HG03097 (cell line): ENCODE results near the gene TUBA3D.
"Not testable (repeated sequence)": the region's sequence is repeated elsewhere in the genome, so short reads cannot be mapped to it uniquely, and the experiment has no call there.

ENCODE experiments used
- ATAC-seq: cut with Tn5 transposase; IDR thresholded peaks from one replicate; pipeline ENCODE4 v1.9.1; 2021; ENCODE audit not compliant: unreplicated experiment, low FRiP score

Gene TUBA3D

GRCh38 chr2:131483981-131484820 lies 8.3 kb downstream of the TUBA3D start:
- ATAC-seq, result not testable (repeated sequence)

GRCh38 chr2:131484906-131485460 lies 9.1 kb downstream of the TUBA3D start:
- not testable (repeated sequence) for ATAC-seq

DNA sequence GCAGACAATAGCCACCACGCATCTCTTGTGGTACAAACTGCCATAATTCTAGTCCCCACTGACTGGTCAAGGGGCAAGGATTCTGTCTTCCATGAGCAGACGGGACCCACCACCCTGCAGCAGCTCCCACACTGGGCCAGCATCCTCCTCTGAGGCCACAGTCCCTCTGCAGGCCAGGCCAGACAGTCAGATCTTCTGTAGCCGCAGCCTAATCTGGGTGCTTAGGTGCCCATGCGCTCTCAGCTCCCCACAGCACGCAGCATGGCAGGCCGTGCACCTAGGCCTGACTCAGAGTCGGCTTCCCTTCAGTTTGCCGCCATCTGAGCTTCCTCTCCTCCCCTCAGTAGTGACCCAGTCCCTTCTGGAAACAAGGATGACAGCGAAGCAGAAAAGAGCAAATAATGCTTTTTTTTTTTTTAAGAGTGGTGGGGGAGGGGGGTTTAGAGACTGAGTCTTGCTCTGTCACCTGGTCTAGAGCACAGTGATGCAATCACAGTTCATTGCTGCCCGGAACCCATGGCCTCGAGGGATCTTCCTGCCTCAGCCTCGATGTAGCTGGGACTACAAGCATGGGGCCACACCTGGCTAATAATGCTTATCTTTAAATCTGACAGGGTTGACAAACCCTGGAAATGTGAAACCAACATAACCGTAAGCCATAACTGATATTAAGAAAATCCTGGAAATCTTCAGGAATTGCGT lies 10.4 kb downstream of the TUBA3D start:
- ATAC-seq, result not testable (repeated sequence)

DNA sequence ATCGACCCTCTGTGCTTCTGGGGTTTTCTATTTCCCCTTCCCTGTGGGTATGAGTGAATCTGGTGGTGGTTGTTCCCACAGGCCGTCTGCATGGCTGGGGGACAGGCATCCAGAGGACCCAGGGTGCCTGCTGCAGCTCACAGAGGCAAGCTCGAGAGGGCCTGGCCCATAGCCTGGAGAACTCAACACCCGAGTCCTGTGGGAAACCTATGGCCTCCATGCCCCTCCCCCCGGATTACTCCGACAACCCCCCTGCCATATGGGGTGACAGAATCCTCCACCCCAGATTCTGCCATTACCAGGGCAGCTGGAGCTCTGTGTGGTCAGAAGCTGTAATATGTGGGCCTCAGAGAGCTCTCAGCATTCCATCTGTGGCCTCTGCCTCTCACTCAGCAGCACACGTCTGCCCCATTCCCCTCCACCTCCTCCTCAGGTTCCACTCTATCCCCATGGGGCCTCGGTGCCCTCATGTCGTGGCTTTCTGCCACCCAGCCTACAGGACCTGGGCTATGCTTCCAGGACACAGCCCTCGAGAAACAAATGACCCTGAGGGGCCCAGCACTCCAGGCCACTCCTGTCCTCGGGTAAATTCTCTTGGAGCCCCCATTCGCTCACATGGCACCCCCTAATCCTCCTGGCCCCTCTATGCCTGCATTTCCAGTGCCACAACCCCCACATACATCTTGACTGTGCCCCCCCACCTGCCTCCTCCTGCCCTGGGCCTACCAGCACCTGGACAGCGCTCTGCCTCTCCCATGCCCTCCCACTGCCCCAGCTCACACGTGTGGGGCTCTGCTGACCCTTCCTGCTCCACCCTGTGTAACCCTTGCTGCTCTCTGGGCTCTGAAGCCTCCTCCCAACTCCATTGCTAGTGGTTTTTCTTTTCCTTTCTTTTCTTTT lies 12.6 kb downstream of the TUBA3D start:
- ATAC-seq, result no peak

GRCh38 chr2:131490616-131491468 lies 14.9 kb downstream of the TUBA3D start:
- not testable (repeated sequence) for ATAC-seq

DNA sequence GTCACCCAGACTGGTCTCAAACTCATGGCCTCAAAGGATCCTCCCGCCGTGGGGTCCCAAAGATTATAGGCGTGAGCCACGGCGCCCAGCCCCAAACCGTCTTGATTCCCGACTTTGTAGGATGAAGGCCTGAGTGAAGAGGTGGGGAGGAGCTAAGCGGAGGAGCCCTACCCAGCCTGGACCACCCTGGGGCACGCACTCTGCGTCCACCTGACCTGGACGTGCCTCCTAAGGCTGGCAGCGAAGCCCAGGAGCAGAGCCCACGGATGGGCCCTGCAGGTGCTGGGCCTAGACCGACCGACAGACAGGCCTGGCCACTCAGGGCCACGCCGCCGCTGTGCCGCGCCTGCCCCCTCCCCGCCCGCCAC lies 15.5 kb downstream of the TUBA3D start:
- peak; percentile 5 for ATAC-seq

- ATAC-seq, result peak; percentile 6
Observed at GRCh38 chr2:131492015-131492417, 16.1 kb downstream of the TUBA3D start, which contains the start of gene MZT2A. MZT2A (minus strand) TSS chr2:131492397; CDS start chr2:131492376, 21 bp downstream.

DNA sequence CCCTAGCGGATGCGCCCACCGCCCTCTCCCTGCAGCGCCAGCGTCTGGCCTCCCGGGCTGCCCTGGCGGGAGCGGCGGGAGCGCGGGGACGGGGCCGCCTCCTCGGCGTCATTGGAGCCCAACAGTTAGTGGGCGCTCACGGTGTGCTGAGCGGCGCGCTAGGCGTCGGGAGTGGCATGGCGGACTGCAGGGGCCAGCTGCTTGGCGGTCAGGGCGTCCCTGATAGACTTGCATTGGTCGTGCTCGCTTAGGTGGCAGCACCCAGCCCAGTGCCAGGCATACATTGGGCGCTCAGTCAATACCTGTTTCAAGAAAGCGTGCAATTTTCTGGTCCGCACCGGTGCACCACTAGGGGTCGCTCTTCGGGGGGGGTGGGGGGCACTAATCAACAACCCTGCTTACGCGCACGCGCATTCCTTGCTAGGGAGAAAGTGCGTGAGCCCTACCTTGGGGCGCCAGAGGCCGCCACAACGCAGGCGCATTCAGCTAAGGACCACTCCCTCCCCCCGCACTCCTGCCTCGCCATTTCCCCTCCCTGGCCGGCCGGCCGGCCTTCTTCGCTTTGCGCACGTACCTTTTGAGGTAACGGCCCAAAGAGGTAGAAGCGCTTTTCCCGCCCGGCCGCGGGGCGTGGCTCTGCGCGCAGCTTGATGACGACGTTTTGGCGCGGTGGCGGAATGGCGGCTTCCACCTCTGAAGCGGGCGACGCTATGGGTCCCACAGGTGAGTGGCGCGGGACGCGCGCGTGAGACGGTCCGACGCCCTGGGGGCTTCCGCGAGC lies 16.7 kb downstream of the TUBA3D start:
- peak; percentile 71 for ATAC-seq

- ATAC-seq, result peak; percentile 19
Observed at GRCh38 chr2:131493199-131493968, 17.5 kb downstream of the TUBA3D start.

DNA sequence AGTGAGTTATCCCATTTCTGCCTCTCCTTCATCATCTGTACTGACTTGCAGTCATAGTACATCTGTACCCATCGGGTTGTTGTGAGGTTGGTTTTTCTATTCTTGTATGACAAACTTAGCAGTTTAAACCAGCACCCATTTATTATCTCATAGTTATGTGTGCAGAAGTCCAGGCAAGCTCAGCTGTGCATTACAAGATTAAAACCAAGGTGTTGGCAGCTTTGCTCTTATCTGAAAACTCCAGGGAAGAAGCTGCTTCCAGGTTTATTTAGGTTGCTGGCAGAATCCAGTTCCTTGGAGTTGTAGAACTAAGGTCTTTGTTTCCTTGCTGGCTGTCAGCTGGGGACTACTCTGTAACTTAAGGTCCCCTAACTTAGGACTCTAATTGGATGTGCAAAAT lies 19.6 kb downstream of the TUBA3D start:
- ATAC-seq, result not testable (repeated sequence)

- ATAC-seq, result peak; percentile 62
Observed at GRCh38 chr2:131498321-131498973, 22.5 kb downstream of the TUBA3D start.

DNA sequence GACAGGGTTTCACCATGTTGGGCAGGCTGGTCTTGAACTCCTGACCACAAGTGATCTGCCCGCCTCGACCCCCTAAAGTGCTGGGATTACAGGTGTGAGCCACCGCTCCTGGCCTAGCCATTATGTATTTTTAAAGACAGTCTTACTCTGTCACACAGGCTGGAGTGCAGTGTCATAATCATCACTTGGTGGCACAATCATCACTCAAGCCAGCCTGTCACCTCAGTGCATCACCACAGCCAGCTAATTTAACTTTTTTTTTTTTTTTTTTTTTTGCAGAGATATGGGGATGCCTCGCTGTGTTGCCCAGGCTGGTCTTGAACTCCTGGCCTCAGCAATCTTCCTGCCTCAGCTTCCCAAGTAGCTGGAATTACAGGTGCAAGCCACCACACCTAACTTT lies 27.7 kb downstream of the TUBA3D start:
- ATAC-seq, result not testable (repeated sequence)

DNA sequence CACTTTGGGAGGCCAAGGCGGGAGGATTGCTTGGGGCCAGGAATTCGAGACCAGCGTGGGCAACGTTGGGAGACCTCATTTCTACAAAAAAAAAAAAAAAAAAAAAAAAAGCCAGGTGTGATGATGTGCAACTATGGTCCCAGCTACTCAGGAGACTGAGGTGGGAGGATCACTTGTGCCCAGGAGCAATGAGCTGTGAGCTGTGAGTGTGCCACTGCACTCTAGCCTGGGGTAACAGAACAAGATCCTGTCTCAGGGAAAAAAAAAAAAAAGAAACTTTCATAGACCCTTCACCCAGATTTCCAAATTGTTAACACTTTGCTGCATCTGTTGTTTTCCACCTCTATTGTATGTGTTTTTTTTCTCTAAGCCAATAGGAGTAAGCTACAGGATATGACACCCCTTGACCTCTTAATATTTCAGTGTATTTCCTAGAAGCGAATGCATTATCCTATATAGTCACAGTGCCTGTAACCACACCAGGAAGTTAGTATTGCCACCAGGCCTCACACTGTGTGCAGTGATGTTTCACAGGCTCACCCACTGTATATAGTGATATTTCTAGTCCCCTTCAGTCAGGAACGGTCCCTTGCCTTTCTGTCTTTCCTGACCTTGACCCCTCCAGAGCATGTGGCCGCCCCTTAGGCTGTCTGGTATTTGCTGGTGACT lies 28.3 kb downstream of the TUBA3D start:
- ATAC-seq, result not testable (repeated sequence)

DNA sequence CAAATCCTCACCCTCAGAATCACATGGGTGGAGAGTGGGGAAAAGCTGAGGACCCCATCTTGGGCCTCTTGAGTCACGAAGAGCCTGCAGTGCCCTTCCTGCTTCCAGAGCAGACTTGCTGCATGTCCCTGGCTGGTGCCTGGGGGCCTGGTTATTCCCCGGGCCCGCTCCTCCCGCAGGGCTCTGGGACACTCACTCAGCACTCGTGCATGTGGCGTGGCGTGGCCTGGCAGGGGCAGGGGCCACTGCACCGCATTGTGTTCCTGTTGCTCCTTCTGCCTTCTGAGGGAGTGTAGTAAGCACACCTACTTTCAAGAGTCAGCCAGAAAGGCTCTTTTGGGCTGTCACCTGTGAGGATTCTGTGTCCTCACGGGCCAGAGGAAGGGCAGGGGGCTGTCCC lies 33.7 kb downstream of the TUBA3D start:
- no peak for ATAC-seq

DNA sequence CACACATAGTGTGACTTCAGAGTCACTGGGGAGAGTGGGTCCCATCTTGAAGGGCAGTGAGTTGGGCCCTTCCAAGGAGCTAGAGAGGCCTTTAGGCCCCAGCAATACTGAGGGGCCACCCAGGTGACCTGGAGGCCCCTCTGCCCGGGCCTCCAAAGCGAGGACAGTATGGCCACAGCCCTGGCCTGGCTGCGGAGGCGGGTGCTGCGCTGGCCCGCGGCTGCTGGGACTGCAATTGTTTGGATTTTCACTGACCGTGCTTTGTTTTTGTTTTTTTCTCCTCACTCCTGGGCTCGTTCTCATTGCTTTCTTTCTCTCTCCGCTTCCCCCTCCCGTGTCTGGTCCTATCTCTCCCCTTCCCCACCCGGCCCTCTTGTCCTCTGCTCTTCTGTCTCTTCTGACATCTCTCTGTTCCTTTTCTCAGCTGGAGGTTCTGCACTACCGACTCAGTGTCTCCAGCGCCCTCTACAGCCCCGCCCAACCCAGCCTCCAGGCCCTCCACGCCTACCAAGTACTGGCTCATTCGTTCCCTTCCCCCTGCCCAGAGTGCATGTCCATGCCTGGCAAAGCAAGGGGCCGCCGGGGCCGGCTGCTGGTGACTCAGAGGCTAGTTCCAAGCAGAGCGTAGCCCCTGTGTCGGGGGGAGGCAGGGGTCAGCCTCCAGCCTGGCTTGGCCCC lies 35.5 kb downstream of the TUBA3D start:
- not testable (repeated sequence) for ATAC-seq
